Central memory CD8-positive, alpha-beta T cell (primary cell): ENCODE measurements around the gene FECH.

ENCODE experiments used
- ATAC-seq: fragments of 150-1000 bp; cut with Tn5 transposase; replicated peaks from 2 replicates; pipeline ENCODE4 v1.10.0; 2022; ENCODE audit warnings: mild to moderate bottlenecking, moderate FRiP score, moderate number of reproducible peaks; ENCODE audit not compliant: poor library complexity, severe bottlenecking; ENCODE audit errors: extremely low read depth
- DNase-seq, 2 donors: peaks; one replicate each; pipeline ENCODE4 v3.0.0; 2021; ENCODE audit warnings: low spot score in 2 of 2
- H3K27ac Mint-ChIP-seq: one replicate; pipeline ENCODE4 v1.8.0; 2022; ENCODE audit warnings: low read depth, mild to moderate bottlenecking, moderate library complexity, mixed read lengths
- H3K27me3 Mint-ChIP-seq: one replicate; pipeline ENCODE4 v1.8.0; 2022; ENCODE audit warnings: mixed read lengths
- H3K36me3 Mint-ChIP-seq: one replicate; pipeline ENCODE4 v1.8.0; 2022; ENCODE audit warnings: mild to moderate bottlenecking, moderate library complexity, mixed read lengths; ENCODE audit not compliant: insufficient read depth
- H3K4me1 Mint-ChIP-seq: one replicate; pipeline ENCODE4 v1.8.0; 2022; ENCODE audit warnings: mixed read lengths
- H3K4me3 Mint-ChIP-seq: one replicate; pipeline ENCODE4 v1.8.0; 2022; ENCODE audit warnings: mild to moderate bottlenecking, moderate library complexity, mixed read lengths
- H3K9me3 Mint-ChIP-seq: one replicate; pipeline ENCODE4 v1.8.0; 2022; ENCODE audit warnings: mixed read lengths

Gene FECH, protein sequence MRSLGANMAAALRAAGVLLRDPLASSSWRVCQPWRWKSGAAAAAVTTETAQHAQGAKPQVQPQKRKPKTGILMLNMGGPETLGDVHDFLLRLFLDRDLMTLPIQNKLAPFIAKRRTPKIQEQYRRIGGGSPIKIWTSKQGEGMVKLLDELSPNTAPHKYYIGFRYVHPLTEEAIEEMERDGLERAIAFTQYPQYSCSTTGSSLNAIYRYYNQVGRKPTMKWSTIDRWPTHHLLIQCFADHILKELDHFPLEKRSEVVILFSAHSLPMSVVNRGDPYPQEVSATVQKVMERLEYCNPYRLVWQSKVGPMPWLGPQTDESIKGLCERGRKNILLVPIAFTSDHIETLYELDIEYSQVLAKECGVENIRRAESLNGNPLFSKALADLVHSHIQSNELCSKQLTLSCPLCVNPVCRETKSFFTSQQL

DNA sequence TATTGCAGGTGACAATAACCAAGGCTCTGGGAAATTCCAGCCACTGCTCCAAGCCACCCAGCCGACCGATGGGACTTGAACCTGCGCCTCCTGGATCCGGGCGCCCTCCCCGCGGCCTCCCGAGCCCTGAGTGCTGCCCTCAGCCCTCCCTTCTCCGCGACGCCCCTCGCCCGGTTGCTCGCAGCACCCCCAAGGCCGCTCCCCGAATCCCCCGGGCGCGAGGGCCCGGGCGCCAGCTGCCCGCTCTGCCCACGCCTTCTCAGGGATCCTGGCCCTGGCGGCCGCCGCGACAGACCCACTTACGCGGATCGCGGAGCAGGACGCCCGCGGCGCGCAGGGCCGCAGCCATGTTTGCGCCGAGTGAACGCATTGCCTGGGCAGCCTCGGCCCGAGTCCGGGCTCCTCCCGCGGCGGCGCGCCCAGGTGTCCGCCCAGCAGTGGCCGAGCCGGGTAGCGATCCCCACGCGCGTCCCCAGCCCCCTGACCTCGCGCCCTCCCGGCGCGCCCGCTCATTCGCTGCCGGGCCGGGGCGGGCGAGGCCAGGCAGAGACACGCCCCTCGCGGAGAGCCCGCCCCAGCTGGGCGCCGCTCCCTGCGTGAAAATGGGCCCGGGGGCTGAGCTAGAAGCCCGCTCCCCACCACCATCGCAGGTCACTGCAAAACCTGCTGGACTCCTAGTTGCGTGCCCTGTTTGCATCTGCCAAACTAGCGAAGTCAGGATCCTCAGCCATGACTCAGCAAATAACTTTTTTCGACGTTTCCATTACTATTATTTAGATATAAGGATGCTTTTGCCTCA is at the start of gene FECH:
FECH (minus strand) TSS at position 452 of the 799 bp plus-strand sequence; CDS start at position 370, 82 bp downstream.
- Mint-ChIP-seq H3K4me3 (peak within 1 kb of the TSS; percentile 85), H3K9me3 (no peaks in the 10 kb centered on the region), H3K27me3 (no peaks in the 10 kb centered on the region), H3K27ac (peak within 1 kb of the TSS; percentile 89), H3K4me1 (peaks cover 32% of the 10 kb centered on the region), H3K36me3 (peaks cover 4% of the 10 kb centered on the region)
- DNase-seq (peak; percentile 33 to 39), ATAC-seq (peak; percentile 90)

DNA sequence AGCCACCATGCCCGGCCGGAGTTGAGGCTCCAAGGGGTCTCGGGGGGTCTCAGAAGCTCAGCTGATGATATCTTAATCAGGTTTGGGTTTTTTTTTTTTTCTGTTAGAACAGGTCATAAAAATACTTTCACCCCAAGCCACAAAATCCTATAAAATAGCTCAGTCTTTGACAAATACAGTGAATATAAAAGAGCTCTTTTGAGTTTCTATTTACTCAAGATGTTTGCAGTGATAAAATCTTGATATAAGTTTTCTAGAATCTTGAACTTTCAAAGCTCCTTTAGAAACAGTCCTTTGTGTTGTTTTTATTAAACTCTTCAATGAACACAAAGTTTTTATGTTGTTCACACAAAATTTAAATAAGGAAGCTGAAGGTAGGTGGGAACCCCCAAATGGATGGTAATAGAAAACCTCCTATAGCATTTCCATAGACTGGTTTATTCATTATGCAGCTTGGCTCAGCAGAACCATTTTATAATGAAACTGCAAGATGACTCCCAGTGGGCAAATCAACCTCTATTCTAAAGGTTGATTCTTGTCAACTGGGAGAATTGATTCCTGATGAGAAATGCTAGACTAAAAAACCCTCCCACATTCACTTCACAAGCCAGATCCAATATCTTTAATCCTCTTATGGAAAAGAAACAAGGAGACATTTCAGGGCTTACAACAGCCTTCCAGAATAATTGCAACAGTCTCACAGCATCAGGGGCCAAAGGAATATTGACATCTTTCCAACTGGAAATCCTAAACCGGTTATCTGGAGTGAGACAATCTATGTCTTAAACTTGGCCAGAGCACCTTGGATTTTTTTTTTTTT is 48.7 kb upstream of the FECH start:
- no peak overlapping the region for H3K4me3 Mint-ChIP-seq
- DNase-seq (no peak), ATAC-seq (no peak)
- peaks cover 15% of the 10 kb centered on the region for H3K4me1 Mint-ChIP-seq
- H3K9me3 Mint-ChIP-seq, result no peaks in the 10 kb centered on the region
- H3K36me3 Mint-ChIP-seq, result peaks cover 9% of the 10 kb centered on the region
- H3K27ac Mint-ChIP-seq, result no peak overlapping the region
- H3K27me3 Mint-ChIP-seq, result no peaks in the 10 kb centered on the region

DNA sequence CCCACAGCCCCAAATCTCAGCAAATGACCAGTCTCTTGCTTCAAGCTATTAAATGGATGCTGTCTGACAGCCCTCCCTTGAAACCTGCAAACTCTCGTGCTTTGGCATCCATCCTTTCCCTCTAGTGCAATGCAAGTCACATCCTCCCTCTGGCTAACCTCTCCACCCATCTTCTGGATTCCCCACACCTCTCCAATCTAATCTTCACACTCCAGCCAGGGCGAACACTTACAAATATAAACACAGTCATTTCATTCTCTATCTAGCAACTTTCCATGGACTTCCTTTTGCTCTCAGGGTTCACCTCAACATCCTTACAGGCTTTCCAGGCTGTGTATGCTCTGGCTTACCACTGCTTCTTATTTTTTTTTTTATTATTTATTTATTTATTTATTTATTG is 45.2 kb upstream of the FECH start:
- Mint-ChIP-seq H3K27ac (no peak overlapping the region), H3K36me3 (peaks cover 7% of the 10 kb centered on the region), H3K4me1 (peaks cover 15% of the 10 kb centered on the region), H3K9me3 (no peaks in the 10 kb centered on the region), H3K4me3 (peak overlapping the region; percentile 95), H3K27me3 (no peaks in the 10 kb centered on the region)
- ATAC-seq (no peak), DNase-seq (no peak)

DNA sequence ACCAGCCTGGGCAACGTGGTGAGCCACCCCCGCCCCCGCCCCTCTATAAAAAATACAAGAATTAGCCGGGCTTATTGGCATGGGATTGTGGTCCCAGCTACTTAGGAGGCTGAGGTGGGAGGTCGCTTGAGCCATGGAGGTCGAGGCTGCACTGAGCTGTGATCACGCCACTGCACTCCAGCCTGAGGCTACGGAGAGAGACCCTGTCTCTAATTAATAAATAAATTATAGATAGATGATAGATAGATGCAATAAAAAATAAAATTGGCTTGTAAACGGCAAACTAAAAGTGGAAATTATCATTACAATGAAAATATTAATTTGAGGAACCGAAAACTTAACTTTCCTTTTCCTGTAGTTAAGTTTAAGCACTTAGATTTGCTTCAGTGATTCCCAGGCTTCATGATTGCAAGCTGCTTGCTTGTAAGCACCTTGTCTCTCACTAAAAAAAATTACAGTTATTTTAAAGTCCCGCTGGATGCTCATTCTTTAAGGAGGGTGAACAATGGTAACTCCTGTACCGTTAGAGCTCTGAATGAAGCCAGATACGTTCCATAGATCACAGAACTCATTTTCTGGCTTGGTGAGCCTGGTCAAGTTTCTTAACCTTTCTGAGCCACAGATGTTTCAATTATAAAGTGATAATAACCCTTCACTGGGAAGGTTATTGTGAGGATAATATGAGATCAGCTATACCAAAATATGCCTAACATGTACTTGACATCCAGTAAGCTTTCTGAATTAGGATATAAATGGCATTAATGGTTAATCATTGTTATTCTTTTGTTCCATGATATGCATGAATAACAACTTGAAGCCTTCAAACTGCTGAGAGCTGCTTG is 44.5 kb upstream of the FECH start:
- no peak for ATAC-seq
- Mint-ChIP-seq H3K4me1 (peaks cover 15% of the 10 kb centered on the region), H3K27me3 (no peaks in the 10 kb centered on the region), H3K36me3 (peaks cover 7% of the 10 kb centered on the region), H3K9me3 (no peaks in the 10 kb centered on the region), H3K4me3 (peak overlapping the region; percentile 95), H3K27ac (peak overlapping the region; percentile 96)
- no peak for DNase-seq

- peak overlapping the region; percentile 95 for H3K4me3 Mint-ChIP-seq
- peak; percentile 97 for ATAC-seq
- peak overlapping the region; percentile 96 for H3K27ac Mint-ChIP-seq
- peaks cover 15% of the 10 kb centered on the region for H3K4me1 Mint-ChIP-seq
- H3K36me3 Mint-ChIP-seq, result peaks cover 8% of the 10 kb centered on the region
- H3K27me3 Mint-ChIP-seq, result no peaks in the 10 kb centered on the region
- H3K9me3 Mint-ChIP-seq, result no peaks in the 10 kb centered on the region
- peak; percentile 87 to 92 for DNase-seq
These were observed 43.7 kb upstream of the FECH start for GRCh38 chr18:57630002-57630753.

GRCh38 chr18:57629422-57629821 is 42.9 kb upstream of the FECH start:
- Mint-ChIP-seq H3K9me3 (no peaks in the 10 kb centered on the region), H3K4me3 (peak overlapping the region; percentile 95), H3K27me3 (no peaks in the 10 kb centered on the region), H3K4me1 (peaks cover 15% of the 10 kb centered on the region), H3K36me3 (peaks cover 9% of the 10 kb centered on the region), H3K27ac (no peak overlapping the region)
- DNase-seq, result no peak
- no peak for ATAC-seq

- ATAC-seq (no peak), DNase-seq (no peak)
- peaks cover 10% of the 10 kb centered on the region for H3K36me3 Mint-ChIP-seq
- H3K27me3 Mint-ChIP-seq, result no peaks in the 10 kb centered on the region
- H3K27ac Mint-ChIP-seq, result no peak overlapping the region
- no peaks in the 10 kb centered on the region for H3K9me3 Mint-ChIP-seq
- H3K4me1 Mint-ChIP-seq, result peaks cover 15% of the 10 kb centered on the region
- H3K4me3 Mint-ChIP-seq, result no peak overlapping the region
These were observed 41.0 kb upstream of the FECH start for GRCh38 chr18:57627488-57627887.

DNA sequence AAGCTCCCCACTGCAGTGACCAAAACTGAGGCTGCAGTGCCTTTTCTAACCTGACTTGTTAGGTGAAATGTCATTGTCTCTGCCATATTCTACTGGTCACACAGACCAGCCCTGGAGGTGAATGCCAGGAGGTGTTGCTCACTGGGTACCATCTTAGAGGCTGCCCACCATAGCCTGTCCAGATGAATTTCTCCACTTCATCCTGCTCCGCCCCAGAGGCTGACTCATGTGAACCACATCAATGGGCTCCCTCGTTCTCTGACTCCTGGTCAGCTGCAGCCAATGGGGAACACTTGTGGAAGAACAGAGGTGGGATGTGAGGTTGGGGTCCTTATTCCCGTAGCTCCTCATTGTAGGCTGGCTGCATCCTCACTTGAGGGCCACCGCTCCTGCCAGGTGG is 38.5 kb upstream of the FECH start:
- Mint-ChIP-seq H3K27ac (no peak overlapping the region), H3K27me3 (no peaks in the 10 kb centered on the region), H3K4me3 (no peak overlapping the region), H3K4me1 (peaks cover 8% of the 10 kb centered on the region), H3K36me3 (peaks cover 10% of the 10 kb centered on the region), H3K9me3 (no peaks in the 10 kb centered on the region)
- ATAC-seq (no peak), DNase-seq (no peak)

DNA sequence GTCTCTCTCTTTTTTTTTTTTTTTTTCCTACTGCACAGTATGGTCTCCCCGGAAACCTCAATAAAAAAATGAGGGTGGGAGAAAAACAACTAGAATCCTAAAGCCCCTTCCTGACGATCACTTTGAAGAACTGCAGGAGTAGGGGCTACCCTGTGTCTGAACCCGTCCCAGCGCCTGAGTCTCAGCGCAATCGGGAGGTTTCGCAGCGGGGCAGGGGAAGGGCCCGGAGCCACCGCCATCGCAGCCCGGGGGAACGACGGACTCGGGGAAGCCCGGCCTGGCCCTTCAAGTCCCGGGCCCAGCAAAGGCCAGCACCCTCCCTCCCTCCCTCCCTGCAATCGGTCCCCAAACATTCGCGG is 34.7 kb upstream of the FECH start:
- H3K9me3 Mint-ChIP-seq, result no peaks in the 10 kb centered on the region
- peaks cover 27% of the 10 kb centered on the region for H3K36me3 Mint-ChIP-seq
- peaks cover 5% of the 10 kb centered on the region for H3K4me1 Mint-ChIP-seq
- no peaks in the 10 kb centered on the region for H3K27me3 Mint-ChIP-seq
- peak overlapping the region; percentile 89 for H3K4me3 Mint-ChIP-seq
- ATAC-seq (peak; percentile 5), DNase-seq (no peak)
- peak overlapping the region; percentile 97 for H3K27ac Mint-ChIP-seq

GRCh38 chr18:57619876-57620275 is 33.4 kb upstream of the FECH start:
- ATAC-seq, result no peak
- H3K4me3 Mint-ChIP-seq, result peak overlapping the region; percentile 89
- no peaks in the 10 kb centered on the region for H3K27me3 Mint-ChIP-seq
- H3K9me3 Mint-ChIP-seq, result no peaks in the 10 kb centered on the region
- DNase-seq, result no peak
- H3K27ac Mint-ChIP-seq, result no peak overlapping the region
- H3K36me3 Mint-ChIP-seq, result peaks cover 34% of the 10 kb centered on the region
- peaks cover 11% of the 10 kb centered on the region for H3K4me1 Mint-ChIP-seq

DNA sequence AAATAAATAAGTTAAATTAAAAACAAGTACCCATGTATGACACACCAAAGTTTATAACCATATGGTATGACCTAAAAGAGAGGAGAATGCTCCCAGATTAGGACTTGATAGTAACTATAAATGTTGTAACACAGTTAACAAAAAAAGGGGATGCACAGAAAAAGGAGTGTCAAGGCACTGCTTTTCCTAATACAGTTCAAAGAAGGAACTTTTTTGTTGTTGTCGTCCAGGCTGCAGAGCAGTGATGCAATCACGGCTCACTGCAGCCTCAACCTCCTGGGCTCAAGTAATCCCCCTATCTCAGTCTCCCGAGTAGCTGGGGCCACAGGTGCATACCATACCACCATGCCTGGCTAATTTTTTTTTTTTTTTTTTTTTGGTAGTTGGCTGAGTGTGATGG is 32.4 kb upstream of the FECH start:
- no peak overlapping the region for H3K27ac Mint-ChIP-seq
- H3K36me3 Mint-ChIP-seq, result peaks cover 41% of the 10 kb centered on the region
- no peak for DNase-seq
- H3K4me1 Mint-ChIP-seq, result peaks cover 11% of the 10 kb centered on the region
- H3K9me3 Mint-ChIP-seq, result no peaks in the 10 kb centered on the region
- no peaks in the 10 kb centered on the region for H3K27me3 Mint-ChIP-seq
- no peak overlapping the region for H3K4me3 Mint-ChIP-seq
- ATAC-seq, result no peak
